ENCODE data around the gene ITGB2.

GRCh38 chr21:44962403-44962966, 41.8 kb upstream of the ITGB2 start:
- TF ChIP-seq CTCF (IDR thresholded peaks at IDR 0.05 in 2 of 3, conservative IDR thresholded peaks at IDR 0.05 in 1 of 3; ENCODE audit: borderline replicate concordance in 1 of 3, insufficient read depth in 1 of 3, low read depth in 2 of 3, low read length in 2 of 3) (no peak), RAD21 (IDR thresholded peaks at IDR 0.05; ENCODE audit: low read depth) (no peak), CEBPB (IDR thresholded peaks at IDR 0.05; ENCODE audit: low read depth) (no peak), SRF (IDR thresholded peaks at IDR 0.05; ENCODE audit: low read depth) (no peak), EZH2 (IDR thresholded peaks at IDR 0.05) (no peak), REST (IDR thresholded peaks at IDR 0.05; ENCODE audit: low read depth) (no peak), MAX (IDR thresholded peaks at IDR 0.05) (no peak), POLR2A (IDR thresholded peaks at IDR 0.05; ENCODE audit: borderline replicate concordance, extremely low read depth, insufficient read depth, insufficient read length) (no peak), TCF7L2 (IDR thresholded peaks at IDR 0.05; ENCODE audit: borderline replicate concordance, extremely low read depth, insufficient read depth, insufficient read length) (no peak)
